ENCODE measurements around the gene OOEP. TPM values are rescaled to one million over a fixed set of nuclear protein-coding genes. Genes with fewer than 3 reads are reported as not detected.

The OOEP gene
- total RNA-seq, 4 donors from 2014 or later, result not detected

GRCh38 chr6:73362869-73363536 is 6.7 kb downstream of the OOEP start:
- H3K36me3 ChIP-seq, result no peaks in the 10 kb centered on the region
- 96% methylated on average over 28 of the region's 31 CpGs for WGBS
- H3K27ac ChIP-seq (replicated peaks in 1 of 4), result no peak overlapping the region
- intact Hi-C loops (cut with DNase I), result no loop called here
- TF ChIP-seq CTCF (IDR thresholded peaks at IDR 0.05), result no peak
- no peak for TF ChIP-seq EP300 (IDR thresholded peaks at IDR 0.05)
- no peak for TF ChIP-seq POLR2AphosphoS5 (IDR thresholded peaks at IDR 0.05)
- no peak for TF ChIP-seq POLR2A (IDR thresholded peaks at IDR 0.05; ENCODE audit: low read depth)
- DNase-seq (ENCODE audit: extremely low spot score), result no peak
- no peak overlapping the region for H3K4me3 ChIP-seq
- H3K27me3 ChIP-seq, result peaks cover 0 to 6% (median 0%) of the 10 kb centered on the region in 4 donors
- no peaks in the 10 kb centered on the region for H3K9me3 ChIP-seq
- H3K4me1 ChIP-seq, result no peaks in the 10 kb centered on the region

- 89% methylated on average over 14 of the region's 23 CpGs for WGBS
- TF ChIP-seq POLR2AphosphoS5 (IDR thresholded peaks at IDR 0.05) (no peak), EP300 (IDR thresholded peaks at IDR 0.05) (no peak), POLR2A (IDR thresholded peaks at IDR 0.05; ENCODE audit: low read depth) (no peak), CTCF (IDR thresholded peaks at IDR 0.05) (no peak)
- Histone ChIP-seq H3K9me3 (no peaks in the 10 kb centered on the region), H3K4me1 (no peaks in the 10 kb centered on the region), H3K27ac (replicated peaks in 1 of 4) (no peak within 1 kb of the TSS), H3K4me3 (no peak within 1 kb of the TSS), H3K36me3 (no peaks in the 10 kb centered on the region), H3K27me3 (peaks cover 0 to 6% (median 0%) of the 10 kb centered on the region in 4 donors)
- intact Hi-C loops (cut with DNase I), result no loop called here
- DNase-seq (ENCODE audit: extremely low spot score), result no peak
These were observed 7.3 kb downstream of the OOEP start, which contains the start of gene KHDC3L for GRCh38 chr6:73362358-73362757. TSS of gene KHDC3L (plus strand) at chr6:73362658. CDS start at chr6:73362730, 72 bp downstream.

GRCh38 chr6:73353636-73354593 is 15.8 kb downstream of the OOEP start, which contains the start of gene DPPA5:
TSS of gene DPPA5 (minus strand) at chr6:73354276. CDS start at chr6:73354225, 51 bp downstream.
- Histone ChIP-seq H3K4me1 (no peaks in the 10 kb centered on the region), H3K36me3 (no peaks in the 10 kb centered on the region), H3K27ac (replicated peaks in 1 of 4) (no peak within 1 kb of the TSS), H3K9me3 (no peaks in the 10 kb centered on the region), H3K4me3 (no peak within 1 kb of the TSS), H3K27me3 (peaks cover 0 to 17% (median under 1%) of the 10 kb centered on the region in 4 donors)
- WGBS, result 92% methylated on average over 15 of the region's 59 CpGs
- TF ChIP-seq CTCF (IDR thresholded peaks at IDR 0.05) (no peak), EP300 (IDR thresholded peaks at IDR 0.05) (no peak)
- no peak for DNase-seq (ENCODE audit: extremely low spot score)
- intact Hi-C loops (cut with DNase I), result no loop called here

GRCh38 chr6:73349311-73349710 is 20.4 kb downstream of the OOEP start:
- H3K9me3 ChIP-seq, result no peaks in the 10 kb centered on the region
- H3K36me3 ChIP-seq, result no peaks in the 10 kb centered on the region
- H3K27me3 ChIP-seq, result peaks cover 0 to 39% (median 5%) of the 10 kb centered on the region in 4 donors
- TF ChIP-seq POLR2A (IDR thresholded peaks at IDR 0.05; ENCODE audit: low read depth), result no peak
- TF ChIP-seq CTCF (IDR thresholded peaks at IDR 0.05), result no peak
- TF ChIP-seq EP300 (IDR thresholded peaks at IDR 0.05), result no peak
- TF ChIP-seq POLR2AphosphoS5 (IDR thresholded peaks at IDR 0.05), result no peak
- no peak for DNase-seq (ENCODE audit: extremely low spot score)
- intact Hi-C loops (cut with DNase I), result no loop called here
- no peaks in the 10 kb centered on the region for H3K4me1 ChIP-seq
- no peak overlapping the region for H3K4me3 ChIP-seq
- 29% methylated on average over 6 of the region's 6 CpGs for WGBS
- H3K27ac ChIP-seq (replicated peaks in 1 of 4), result no peak overlapping the region

Data from esophagus muscularis mucosa (tissue), 4 donors.